ENCODE data around the gene KCTD17.

DNA sequence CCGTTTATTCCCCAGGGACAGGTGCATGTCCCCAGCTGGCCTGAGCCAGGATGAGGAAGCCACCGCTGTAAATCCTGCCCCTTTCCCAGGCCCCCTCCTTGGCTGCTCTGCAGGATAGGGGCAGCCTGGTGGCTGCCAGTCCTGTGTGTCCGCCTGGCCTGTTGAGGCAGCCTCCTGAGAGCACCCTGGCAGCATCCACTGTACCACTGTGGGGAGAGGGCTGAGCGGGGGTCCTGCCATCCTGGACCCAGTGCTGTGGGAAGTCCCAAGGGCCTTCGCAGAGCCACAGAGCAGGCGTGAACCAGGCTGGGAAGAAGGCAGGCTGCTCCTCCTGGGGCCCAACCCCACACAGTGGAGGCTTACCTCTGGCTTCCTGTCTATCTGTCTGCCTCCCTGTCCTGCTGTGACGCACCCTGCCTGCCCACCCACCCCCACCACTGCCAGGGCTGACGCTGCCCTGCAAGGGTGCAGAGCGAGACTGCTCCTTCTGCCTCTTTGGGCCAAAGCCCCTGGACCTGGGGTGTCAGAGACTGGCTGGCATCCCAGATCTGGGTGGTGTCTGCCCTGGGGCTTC lies 8.4 kb downstream of the KCTD17 start:
- TF ChIP-seq, protein P1, sequence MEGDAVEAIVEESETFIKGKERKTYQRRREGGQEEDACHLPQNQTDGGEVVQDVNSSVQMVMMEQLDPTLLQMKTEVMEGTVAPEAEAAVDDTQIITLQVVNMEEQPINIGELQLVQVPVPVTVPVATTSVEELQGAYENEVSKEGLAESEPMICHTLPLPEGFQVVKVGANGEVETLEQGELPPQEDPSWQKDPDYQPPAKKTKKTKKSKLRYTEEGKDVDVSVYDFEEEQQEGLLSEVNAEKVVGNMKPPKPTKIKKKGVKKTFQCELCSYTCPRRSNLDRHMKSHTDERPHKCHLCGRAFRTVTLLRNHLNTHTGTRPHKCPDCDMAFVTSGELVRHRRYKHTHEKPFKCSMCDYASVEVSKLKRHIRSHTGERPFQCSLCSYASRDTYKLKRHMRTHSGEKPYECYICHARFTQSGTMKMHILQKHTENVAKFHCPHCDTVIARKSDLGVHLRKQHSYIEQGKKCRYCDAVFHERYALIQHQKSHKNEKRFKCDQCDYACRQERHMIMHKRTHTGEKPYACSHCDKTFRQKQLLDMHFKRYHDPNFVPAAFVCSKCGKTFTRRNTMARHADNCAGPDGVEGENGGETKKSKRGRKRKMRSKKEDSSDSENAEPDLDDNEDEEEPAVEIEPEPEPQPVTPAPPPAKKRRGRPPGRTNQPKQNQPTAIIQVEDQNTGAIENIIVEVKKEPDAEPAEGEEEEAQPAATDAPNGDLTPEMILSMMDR (IDR thresholded peaks at IDR 0.05): no peak
- no peak for TF ChIP-seq POLR2AphosphoS5 (IDR thresholded peaks at IDR 0.05; ENCODE audit: low read depth, low read length)

All from Panc1 (cell line).